HEK293T (cell line): ENCODE measurements around the gene CCDC57.

Source experiments
- FOXA1 ChIP-seq: fragments of 450-650 bp; IDR thresholded peaks from 2 replicates; pipeline ENCODE4 v1.6.1; 2016; ENCODE audit warnings: mild to moderate bottlenecking
- FOXK2 ChIP-seq: fragments of 450-650 bp; IDR thresholded peaks from 2 replicates; pipeline ENCODE4 v1.6.1; 2016; ENCODE audit warnings: mild to moderate bottlenecking
- L3MBTL2 ChIP-seq: fragments of 450-650 bp; conservative IDR thresholded peaks from 2 replicates; pipeline ENCODE4 v1.6.1; 2016; ENCODE audit warnings: mild to moderate bottlenecking
- LEF1 ChIP-seq: fragments of 450-650 bp; IDR thresholded peaks from 2 replicates; pipeline ENCODE4 v1.6.1; 2017; ENCODE audit warnings: mild to moderate bottlenecking, borderline replicate concordance
- SP1 ChIP-seq: fragments of 450-650 bp; IDR thresholded peaks from 2 replicates; pipeline ENCODE4 v1.6.1; 2017
- SUZ12 ChIP-seq: fragments of 450-650 bp; IDR thresholded peaks from 2 replicates; pipeline ENCODE4 v1.6.1; 2016; ENCODE audit warnings: mild to moderate bottlenecking

- TF ChIP-seq SUZ12 (no peak), L3MBTL2 (no peak), FOXK2 (no peak), FOXA1 (no peak), SP1 (no peak), LEF1 (no peak)
These were observed 105.8 kb downstream of the CCDC57 start for GRCh38 chr17:82106688-82107305.
